Bronchial epithelial cell (primary cell): ENCODE measurements around the gene CFAP46. TPM values are rescaled to one million over a fixed set of nuclear protein-coding genes. Genes with fewer than 3 reads are reported as not detected.

Experiments
- DNase-seq: peaks from one replicate; pipeline ENCODE4 v3.0.0-alpha.2; 2010; ENCODE audit warnings: low read depth
- FAIRE-seq: peaks from 2 replicates; lab custom pipeline; 2011; peaks lifted over from hg19 to GRCh38; lab: Jason Lieb, UNC
- H3K27me3 ChIP-seq: 2 replicates; pipeline ENCODE4 v1.5.1; 2011; ENCODE audit warnings: low read length; ENCODE audit not compliant: control insufficient read depth, insufficient read depth
- H3K36me3 ChIP-seq: 2 replicates; pipeline ENCODE4 v1.5.1; 2011; ENCODE audit warnings: low read length; ENCODE audit not compliant: control insufficient read depth, insufficient read depth
- H3K4me3 ChIP-seq: 2 replicates; pipeline ENCODE4 v1.5.1; 2011; ENCODE audit warnings: mild to moderate bottlenecking, low read depth, low read length, control low read depth
- CTCF ChIP-seq: IDR thresholded peaks from 2 replicates; pipeline ENCODE4 v1.5.1; 2011; ENCODE audit warnings: mild to moderate bottlenecking, moderate library complexity, low read length, control low read depth, inconsistent platforms; ENCODE audit not compliant: insufficient read depth, severe bottlenecking
- total RNA-seq: library from RNA; depleted of rRNA; stranded (reverse); fragments of >200 nt; gene quantifications from 2 replicates; pipeline ENCODE4 v1.2.1, GENCODE V29; 2014

CFAP46 gene
- total RNA-seq, 1 donor from 2014 or later: 0.26 TPM

DNA sequence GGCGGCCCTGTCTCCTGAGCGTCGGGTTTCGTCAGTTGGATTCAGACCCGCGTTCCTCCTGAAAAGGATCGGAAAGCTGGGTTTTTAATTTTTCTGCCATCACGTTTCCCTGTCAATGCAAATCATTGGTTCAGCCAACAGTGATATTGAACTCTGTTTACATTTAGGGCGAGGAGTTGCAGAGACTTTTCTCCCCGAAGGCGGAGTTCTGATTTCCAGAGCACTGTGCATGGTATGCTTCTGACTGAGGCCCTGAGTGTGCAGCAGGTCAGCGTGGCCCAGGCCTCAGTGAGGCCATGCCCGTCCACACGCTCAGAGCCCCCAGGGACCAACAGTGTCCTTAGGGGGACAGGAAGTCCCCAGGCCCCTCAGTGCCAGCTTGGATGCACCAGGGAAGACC is 183.5 kb downstream of the CFAP46 start:
- DNase-seq: no peak
- TF ChIP-seq CTCF: no peak
- Histone ChIP-seq H3K36me3 (no peaks in the 10 kb centered on the region), H3K4me3 (no peak overlapping the region), H3K27me3 (no peaks in the 10 kb centered on the region)
- FAIRE-seq: no peak

Other genes starting within 250 kb of the CFAP46 start
- gene NKX6-2, start 156.4 kb downstream of the CFAP46 start, total RNA-seq: under 0.01 TPM in 1 of 2 replicates, not detected in the other
- gene ADGRA1, start 145.4 kb upstream of the CFAP46 start, total RNA-seq: not detected in 2 replicates
- under 0.01 TPM in 2 replicates for gene KNDC1, start 217.6 kb upstream of the CFAP46 start, total RNA-seq